Thyroid gland (tissue), 4 donors: ENCODE data around the gene ILKAP. TPM values are rescaled to one million over a fixed set of nuclear protein-coding genes. Genes with fewer than 3 reads are reported as not detected.

ENCODE experiments used
- DNase-seq, 2 donors: peaks; one replicate each; pipeline ENCODE4 v3.0.0-alpha.2; 2019
- H3K27ac ChIP-seq, 3 donors: fragments of 200-600 bp; sonication (generic); 1 replicate in 2 of 3; 2 replicates in 1 of 3; pipeline ENCODE4 v1.5.1; 2016 to 2019; ENCODE audit warnings: mild to moderate bottlenecking in 1 of 3, moderate library complexity in 1 of 3
- H3K27me3 ChIP-seq: fragments of 200-600 bp; sonication (generic); one replicate; pipeline ENCODE4 v1.5.1; 2019
- H3K36me3 ChIP-seq, 2 donors: fragments of 200-600 bp; sonication (generic); one replicate each; pipeline ENCODE4 v1.5.1; 2016 to 2019
- H3K4me1 ChIP-seq, 2 donors: fragments of 200-600 bp; sonication (generic); one replicate each; pipeline ENCODE4 v1.5.1; 2017 to 2019
- H3K4me3 ChIP-seq, 3 donors: fragments of 200-600 bp; sonication (generic); replicated peaks in 1 of 3; 1 replicate in 2 of 3; 2 replicates in 1 of 3; pipeline ENCODE4 v1.5.1; 2016; ENCODE audit warnings: mild to moderate bottlenecking in 1 of 3
- H3K9me3 ChIP-seq: fragments of 200-600 bp; sonication (generic); one replicate; pipeline ENCODE4 v1.5.1; 2017
- POLR2A ChIP-seq, 2 donors: fragments of 450-650 bp; IDR thresholded peaks; one replicate each; pipeline ENCODE4 v1.6.1; 2017; ENCODE audit warnings: antibody characterized with exemption in 2 of 2, mild to moderate bottlenecking in 2 of 2, moderate library complexity in 1 of 2
- WGBS, 2 donors: methylation state at CpG; one replicate each; pipeline ENCODE4 v1.1.5; 2017; 5-methylcytosine and 5-hydroxymethylcytosine counted together
- intact Hi-C: fragments of 100-400 bp; cut with DNase I; formaldehyde crosslinking; loops from one replicate; pipeline ENCODE4 v1.15.1; 2023
- total RNA-seq, 4 donors: library from RNA; depleted of rRNA; stranded (reverse); fragments of >200 nt; gene quantifications; one replicate each; pipeline ENCODE4 v1.2.3, GENCODE V29; 2016
- TF ChIP-seq, protein P1 (sequence below), 6 experiments: fragments of 200-600 bp in 3 of 6; fragments of 450-650 bp in 3 of 6; sonication (generic) in 3 of 6; IDR thresholded peaks; one replicate each; pipeline ENCODE4 v1.5.1; 2016 to 2019; ENCODE audit warnings: antibody characterized with exemption in 6 of 6, mild to moderate bottlenecking in 2 of 6, inconsistent platforms in 1 of 6, moderate library complexity in 1 of 6

Gene ILKAP
- total RNA-seq, 4 donors from 2014 or later, result 33.4 to 52.0 (median 41.0) TPM

DNA sequence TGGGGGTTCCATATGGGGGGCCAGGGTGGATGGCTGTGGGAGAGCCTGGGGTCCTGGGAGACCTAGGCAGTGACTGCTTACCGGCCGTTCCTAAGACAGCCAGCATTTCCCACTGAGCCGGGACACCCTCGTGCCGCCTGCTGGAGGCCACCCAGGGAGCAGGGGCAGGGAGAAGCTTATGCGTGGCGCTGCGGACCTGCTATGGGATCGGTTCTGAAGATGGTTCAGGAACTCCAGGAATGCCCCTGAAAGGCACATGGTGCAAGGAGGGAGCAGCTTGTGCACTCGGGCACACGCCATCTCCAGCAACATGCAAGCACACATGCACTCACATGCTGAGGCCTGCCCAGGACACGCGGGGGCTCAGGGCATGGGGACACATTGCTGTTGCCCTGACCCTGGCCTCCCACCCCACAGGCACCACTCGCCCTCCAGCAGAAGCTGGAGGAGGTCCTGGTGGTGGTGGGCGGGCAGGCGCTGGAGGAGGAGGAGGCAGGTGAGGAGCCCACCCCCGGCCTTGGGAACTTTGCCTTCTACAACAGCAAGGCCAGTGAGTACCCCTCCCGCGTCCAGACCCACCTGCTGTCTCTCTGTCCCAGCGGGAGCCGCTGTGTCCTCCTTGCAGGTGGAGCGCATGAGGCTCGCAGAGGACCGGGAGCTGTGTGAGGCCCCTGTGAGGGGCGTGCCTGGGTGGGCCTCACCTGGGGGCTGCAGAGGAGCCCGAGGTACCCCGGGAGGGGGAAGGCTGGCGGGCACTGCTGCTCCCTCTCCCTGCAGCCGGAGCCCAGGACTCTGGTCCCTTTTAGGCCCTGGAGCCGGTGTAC, 60.9 kb downstream of the ILKAP start:
- WGBS, 2 donors, result 88 to 92% methylated on average over 11 to 15 of the region's 30 CpGs
- DNase-seq, result no peak
- Histone ChIP-seq H3K27me3 (no peaks in the 10 kb centered on the region), H3K36me3 (no peaks in the 10 kb centered on the region), H3K4me1 (peaks cover 14 to 39% of the 10 kb centered on the region in 2 donors), H3K27ac (no peak overlapping the region), H3K9me3 (no peaks in the 10 kb centered on the region), H3K4me3 (no peak overlapping the region)
- TF ChIP-seq, protein P1, sequence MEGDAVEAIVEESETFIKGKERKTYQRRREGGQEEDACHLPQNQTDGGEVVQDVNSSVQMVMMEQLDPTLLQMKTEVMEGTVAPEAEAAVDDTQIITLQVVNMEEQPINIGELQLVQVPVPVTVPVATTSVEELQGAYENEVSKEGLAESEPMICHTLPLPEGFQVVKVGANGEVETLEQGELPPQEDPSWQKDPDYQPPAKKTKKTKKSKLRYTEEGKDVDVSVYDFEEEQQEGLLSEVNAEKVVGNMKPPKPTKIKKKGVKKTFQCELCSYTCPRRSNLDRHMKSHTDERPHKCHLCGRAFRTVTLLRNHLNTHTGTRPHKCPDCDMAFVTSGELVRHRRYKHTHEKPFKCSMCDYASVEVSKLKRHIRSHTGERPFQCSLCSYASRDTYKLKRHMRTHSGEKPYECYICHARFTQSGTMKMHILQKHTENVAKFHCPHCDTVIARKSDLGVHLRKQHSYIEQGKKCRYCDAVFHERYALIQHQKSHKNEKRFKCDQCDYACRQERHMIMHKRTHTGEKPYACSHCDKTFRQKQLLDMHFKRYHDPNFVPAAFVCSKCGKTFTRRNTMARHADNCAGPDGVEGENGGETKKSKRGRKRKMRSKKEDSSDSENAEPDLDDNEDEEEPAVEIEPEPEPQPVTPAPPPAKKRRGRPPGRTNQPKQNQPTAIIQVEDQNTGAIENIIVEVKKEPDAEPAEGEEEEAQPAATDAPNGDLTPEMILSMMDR (IDR thresholded peaks at IDR 0.05), result no peak
- no peak for TF ChIP-seq POLR2A (IDR thresholded peaks at IDR 0.05)
- intact Hi-C loops, result no loop called here

DNA sequence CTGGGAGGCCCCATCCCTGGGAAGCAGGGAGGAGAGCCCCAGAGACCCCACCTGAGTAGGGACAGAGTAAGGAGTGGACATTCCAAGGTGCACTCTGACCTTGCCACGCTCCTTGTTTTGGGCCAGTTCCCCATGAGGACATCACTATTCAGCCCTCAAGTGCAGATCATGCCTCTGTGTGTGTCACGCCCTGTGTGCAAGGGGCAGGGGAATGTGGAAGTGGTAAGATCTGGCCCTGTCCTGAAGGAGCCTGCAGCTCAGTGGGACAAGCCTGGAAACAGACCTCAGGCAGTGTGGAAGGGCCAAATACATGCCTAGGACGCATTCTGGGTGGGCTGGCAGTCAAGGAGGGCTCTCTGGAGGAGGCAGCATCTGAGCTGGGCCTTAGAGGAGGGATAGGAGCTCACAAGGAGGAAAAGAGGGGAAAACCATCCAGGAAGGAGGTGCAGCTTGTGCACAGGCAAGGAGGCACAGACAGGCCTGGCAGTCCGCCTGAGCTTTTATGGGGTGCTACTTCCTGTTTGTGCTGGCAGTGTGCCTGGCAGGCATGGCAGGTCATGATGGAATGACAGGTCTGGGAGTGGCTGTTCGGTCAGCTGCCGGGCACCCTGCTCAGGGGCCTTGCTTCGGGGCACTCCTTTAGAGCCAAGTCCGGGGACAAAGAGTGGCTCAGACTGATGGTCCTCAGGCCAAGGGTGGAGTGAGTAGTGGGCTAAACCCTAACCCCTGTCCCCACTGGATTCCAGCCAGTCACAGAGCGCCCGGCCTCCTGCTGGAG, 61.8 kb downstream of the ILKAP start:
- intact Hi-C loops, result no loop called here
- DNase-seq, result peak; percentile 37 to 39
- Histone ChIP-seq H3K9me3 (no peaks in the 10 kb centered on the region), H3K4me3 (no peak overlapping the region), H3K4me1 (peaks cover 8 to 32% of the 10 kb centered on the region in 2 donors), H3K27ac (no peak overlapping the region), H3K27me3 (no peaks in the 10 kb centered on the region), H3K36me3 (no peaks in the 10 kb centered on the region)
- 68 to 79% methylated on average over 7 to 8 of the region's 10 CpGs for WGBS, 2 donors
- TF ChIP-seq, protein P1 (IDR thresholded peaks at IDR 0.05), result no peak
- no peak for TF ChIP-seq POLR2A (IDR thresholded peaks at IDR 0.05)

DNA sequence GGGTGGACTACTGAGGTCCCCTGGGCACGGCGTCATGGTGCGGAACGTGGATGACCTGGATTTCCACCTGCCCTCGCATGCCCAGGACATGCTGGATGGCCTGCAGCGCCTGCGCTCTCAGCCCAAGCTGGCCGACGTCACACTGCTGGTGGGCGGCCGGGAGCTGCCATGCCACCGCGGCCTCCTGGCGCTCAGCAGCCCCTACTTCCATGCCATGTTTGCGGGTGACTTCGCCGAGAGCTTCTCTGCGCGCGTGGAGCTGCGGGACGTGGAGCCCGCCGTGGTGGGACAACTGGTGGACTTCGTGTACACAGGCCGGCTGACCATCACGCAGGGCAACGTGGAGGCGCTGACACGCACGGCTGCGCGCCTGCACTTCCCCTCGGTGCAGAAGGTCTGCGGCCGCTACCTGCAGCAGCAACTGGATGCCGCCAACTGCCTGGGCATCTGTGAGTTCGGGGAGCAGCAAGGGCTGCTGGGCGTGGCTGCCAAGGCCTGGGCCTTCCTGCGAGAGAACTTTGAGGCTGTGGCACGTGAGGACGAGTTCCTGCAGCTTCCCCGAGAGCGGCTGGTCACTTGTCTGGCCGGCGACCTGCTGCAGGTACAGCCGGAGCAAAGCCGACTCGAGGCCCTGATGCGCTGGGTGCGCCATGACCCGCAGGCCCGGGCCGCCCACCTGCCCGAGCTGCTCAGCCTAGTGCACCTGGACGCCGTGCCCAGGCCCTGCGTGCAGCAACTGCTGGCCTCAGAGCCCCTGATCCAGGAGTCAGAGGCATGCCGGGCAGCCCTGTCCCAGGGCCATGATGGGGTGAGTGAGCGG, 62.6 kb downstream of the ILKAP start:
- 90 to 97% methylated on average over 35 to 41 of the region's 60 CpGs for WGBS, 2 donors
- TF ChIP-seq POLR2A (IDR thresholded peaks at IDR 0.05), result no peak
- TF ChIP-seq, protein P1 (IDR thresholded peaks at IDR 0.05), result no peak

DNA sequence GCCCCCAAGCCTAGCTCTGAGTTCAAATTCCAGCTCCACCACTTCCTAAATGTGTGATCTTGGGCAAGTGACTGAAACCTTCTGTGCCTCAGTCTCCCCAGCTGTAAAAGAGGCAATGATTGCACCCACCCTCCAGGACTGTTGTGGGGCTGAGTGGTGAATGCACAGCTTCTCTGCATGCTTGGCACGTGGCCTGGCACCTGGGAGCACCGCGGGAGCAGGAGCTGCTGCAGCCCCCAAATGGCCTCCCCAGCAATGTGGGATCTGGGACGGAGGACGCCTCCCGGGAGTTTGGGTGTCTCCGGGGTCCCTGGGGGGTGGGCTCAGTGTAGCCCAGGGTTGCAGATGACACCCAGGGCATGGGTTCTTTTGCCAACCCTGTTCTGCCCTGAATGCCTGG, 63.5 kb downstream of the ILKAP start:
- no peak overlapping the region for H3K4me3 ChIP-seq
- DNase-seq, result no peak
- H3K9me3 ChIP-seq, result no peaks in the 10 kb centered on the region
- H3K4me1 ChIP-seq, result peaks cover 8 to 27% of the 10 kb centered on the region in 2 donors
- TF ChIP-seq, protein P1 (IDR thresholded peaks at IDR 0.05), result no peak
- TF ChIP-seq POLR2A (IDR thresholded peaks at IDR 0.05), result no peak
- 91 to 100% methylated on average over 3 to 4 of the region's 7 CpGs for WGBS, 2 donors
- no peak overlapping the region for H3K27ac ChIP-seq
- intact Hi-C loops, result no loop called here
- H3K36me3 ChIP-seq, result no peaks in the 10 kb centered on the region
- H3K27me3 ChIP-seq, result no peaks in the 10 kb centered on the region

More for the DNA sequence above, 62.6 kb downstream of the ILKAP start:
- Histone ChIP-seq H3K27ac (no peak overlapping the region), H3K4me3 (no peak overlapping the region), H3K27me3 (no peaks in the 10 kb centered on the region), H3K36me3 (no peaks in the 10 kb centered on the region), H3K4me1 (peaks cover 8 to 27% of the 10 kb centered on the region in 2 donors), H3K9me3 (no peaks in the 10 kb centered on the region)
- intact Hi-C loops, result no loop called here
- no peak for DNase-seq
